GM12801 (cell line): ENCODE results near the gene FMN1.

ENCODE experiments used
- TF ChIP-seq, protein P1 (sequence below): IDR thresholded peaks from one replicate; pipeline ENCODE4 v1.5.1; 2011; ENCODE audit warnings: control low read depth; ENCODE audit not compliant: insufficient read length; ENCODE audit errors: extremely low read depth

Gene FMN1

DNA sequence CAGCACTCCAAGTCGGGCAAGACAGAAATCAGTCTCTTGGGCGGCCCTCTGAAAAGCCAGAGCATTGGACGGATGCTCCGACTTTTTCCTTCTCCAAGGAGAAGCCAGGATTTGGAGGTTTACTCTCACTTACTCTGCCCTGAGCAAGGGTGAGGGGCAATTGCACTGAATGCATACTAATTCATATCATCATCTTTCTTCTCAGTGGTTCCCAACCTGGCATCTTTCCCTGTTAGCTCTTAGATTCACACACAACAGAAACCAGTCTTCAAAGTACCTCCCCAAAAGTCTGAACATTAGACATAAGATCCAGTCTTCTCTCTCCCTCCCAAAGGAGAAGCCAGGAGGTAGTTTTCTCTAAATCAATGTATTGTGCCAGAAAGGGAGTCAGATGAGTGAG, 257.5 kb downstream of the FMN1 start:
- TF ChIP-seq, protein P1, sequence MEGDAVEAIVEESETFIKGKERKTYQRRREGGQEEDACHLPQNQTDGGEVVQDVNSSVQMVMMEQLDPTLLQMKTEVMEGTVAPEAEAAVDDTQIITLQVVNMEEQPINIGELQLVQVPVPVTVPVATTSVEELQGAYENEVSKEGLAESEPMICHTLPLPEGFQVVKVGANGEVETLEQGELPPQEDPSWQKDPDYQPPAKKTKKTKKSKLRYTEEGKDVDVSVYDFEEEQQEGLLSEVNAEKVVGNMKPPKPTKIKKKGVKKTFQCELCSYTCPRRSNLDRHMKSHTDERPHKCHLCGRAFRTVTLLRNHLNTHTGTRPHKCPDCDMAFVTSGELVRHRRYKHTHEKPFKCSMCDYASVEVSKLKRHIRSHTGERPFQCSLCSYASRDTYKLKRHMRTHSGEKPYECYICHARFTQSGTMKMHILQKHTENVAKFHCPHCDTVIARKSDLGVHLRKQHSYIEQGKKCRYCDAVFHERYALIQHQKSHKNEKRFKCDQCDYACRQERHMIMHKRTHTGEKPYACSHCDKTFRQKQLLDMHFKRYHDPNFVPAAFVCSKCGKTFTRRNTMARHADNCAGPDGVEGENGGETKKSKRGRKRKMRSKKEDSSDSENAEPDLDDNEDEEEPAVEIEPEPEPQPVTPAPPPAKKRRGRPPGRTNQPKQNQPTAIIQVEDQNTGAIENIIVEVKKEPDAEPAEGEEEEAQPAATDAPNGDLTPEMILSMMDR = no peak

DNA sequence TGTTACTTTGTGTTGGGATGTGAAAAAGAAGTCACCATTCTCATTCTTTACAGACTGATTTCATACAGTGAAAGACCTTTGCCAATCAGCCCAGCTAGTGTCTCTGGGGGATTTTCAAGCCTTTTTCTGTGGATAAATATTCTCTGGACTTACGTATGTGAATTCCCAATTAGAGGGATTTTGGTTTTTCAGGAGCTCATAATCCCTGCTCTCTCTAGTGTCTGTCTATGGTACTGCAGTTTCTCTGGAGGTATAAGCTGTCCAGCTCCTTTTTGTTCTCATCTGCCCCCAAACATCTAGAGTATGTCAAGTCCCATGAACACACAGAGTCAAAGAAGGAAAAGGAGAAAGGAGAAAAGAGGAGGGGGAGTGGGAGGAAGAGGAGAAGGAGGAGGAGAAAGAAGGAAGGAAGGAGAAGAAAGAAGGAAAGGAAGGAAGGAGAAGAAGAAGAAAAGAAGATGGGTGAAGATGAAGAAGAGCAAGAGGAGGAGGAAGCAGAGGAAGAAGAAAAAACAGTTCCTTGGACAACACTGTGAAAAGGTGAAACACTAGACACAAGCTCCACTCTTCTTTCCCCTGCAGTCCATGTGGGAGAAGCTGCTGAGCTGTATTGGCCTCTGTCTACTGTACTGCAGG, 258.1 kb downstream of the FMN1 start:
- TF ChIP-seq, protein P1 = no peak

DNA sequence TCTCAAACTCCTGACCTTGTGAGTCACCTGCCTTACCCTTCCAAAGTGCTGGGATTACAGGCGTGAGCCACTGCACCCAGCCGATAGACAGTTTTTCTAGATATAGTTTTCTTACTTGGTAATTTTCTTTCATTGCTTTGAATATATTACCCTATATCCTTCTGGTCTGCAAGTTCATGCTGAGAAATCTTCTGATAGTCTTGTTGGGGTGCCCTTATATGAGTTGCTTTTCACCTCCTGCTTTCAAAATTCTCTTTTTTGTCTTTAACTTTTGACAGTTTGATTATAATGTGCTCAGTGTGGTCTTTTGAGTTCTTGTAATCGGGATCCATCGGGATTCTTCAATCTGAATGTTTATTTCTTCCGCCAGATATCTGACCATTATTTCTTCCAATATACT, 259.4 kb downstream of the FMN1 start:
- TF ChIP-seq, protein P1 = no peak

DNA sequence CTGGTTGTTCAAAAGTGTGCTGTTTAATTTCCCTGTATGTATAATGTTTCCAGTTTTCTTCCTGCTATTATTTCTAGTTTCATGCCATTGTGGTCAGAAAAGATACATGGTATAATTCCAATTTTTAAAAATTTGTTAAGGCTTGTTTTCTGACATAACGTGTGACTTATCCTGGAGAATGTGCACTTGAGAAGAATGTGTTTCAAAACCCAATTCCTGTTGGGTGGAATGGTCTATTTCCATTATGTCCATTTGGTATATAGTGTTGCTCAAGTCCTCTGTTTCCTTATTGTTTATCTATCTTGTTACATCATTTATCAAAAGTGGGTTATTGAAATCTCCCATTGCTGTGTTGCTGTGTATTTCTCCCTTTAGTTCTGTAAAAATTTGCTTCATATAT, 261.3 kb downstream of the FMN1 start:
- TF ChIP-seq, protein P1 = no peak

DNA sequence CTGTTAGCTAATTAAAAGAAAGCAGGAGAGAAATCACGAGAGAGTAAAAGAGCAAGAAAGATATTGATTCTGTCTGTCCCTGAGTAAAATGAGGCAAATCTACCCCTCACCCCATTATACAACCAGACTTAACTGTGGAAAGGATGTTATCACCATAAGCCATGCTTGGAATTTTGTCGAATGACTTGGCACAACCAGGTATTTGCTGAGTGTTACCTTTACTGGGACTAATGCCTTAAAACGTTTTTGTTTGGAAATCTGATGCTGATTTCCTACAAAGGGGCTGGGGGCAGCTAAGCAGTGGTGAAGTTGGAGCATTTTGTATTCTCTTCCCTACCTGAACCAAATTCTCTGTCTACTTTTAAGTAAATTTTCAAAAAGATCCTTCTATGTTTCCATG, 265.6 kb downstream of the FMN1 start:
- TF ChIP-seq, protein P1 = no peak

DNA sequence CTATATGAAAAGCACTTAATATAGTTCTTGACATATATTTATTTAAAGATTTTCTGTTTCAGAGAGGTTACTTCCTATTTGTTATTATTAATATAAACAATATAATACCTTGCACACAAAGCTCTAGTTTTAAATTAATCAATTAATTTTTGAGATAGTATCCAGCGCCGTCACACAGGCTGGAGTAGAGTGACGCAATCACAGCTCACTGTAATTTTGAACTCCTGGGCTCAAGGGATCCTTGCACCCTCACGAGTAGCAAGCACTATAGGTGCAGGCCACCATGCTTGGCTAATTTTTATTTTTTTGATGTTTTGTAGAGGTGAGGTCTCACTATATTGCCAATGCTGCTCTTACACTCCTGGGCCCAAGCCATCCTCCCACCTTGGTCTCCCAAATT, 267.4 kb downstream of the FMN1 start:
- TF ChIP-seq, protein P1 = no peak

DNA sequence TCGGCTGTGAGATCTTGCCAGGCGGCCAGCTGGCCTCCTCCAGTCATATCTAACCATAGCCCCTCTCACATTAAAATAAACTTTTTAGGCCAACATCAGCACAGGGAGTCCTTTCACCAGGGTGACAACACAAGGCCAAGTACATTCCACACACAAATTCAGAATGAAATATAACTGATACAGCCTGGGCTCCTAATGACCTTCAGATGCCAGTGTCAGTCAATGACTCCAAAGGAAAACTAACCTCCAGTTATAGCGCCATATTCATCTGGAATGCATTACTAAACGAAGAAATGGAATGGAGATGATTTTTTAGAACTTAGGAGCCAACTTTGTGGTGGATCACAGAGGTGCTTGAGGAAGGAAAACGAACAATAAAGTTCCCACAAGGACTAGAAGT, 271.3 kb downstream of the FMN1 start:
- TF ChIP-seq, protein P1 = no peak
